GM12878 (cell line): Measurements from ENCODE around the gene TMEM25. TPM values are rescaled to one million over a fixed set of nuclear protein-coding genes. Genes with fewer than 3 reads are reported as not detected.

Experiments
- ATAC-seq: fragments of 200-7000 bp; cut with Tn5 transposase; 3 replicates; pipeline ENCODE4 v1.9.1; 2020; ENCODE audit warnings: mild to moderate bottlenecking, moderate library complexity
- BruUV-seq: library from RNA; stranded (reverse); fragments of 400-500 nt; replicated peaks from 2 replicates; lab custom pipeline; 2021; lab: Mats Ljungman, UMichigan
- CTCF ChIA-PET: fragments of 300-600 bp; sonication (Branson Sonifier 250); formaldehyde crosslinking; extraction: SDS; loops from one replicate; lab custom pipeline; 2021; ENCODE audit warnings: inconsistent platforms; lab: Yijun Ruan, JAX
- POLR2A ChIA-PET: fragments of 350-600 bp; formaldehyde crosslinking; extraction: SDS; loops from one replicate; lab custom pipeline; 2021; ENCODE audit warnings: inconsistent platforms; lab: Charles Lee
- RAD21 ChIA-PET: fragments of 300-600 bp; sonication (Branson Sonifier 250); formaldehyde crosslinking; loops from one replicate; lab custom pipeline; 2023; ENCODE audit warnings: antibody characterized with exemption; ENCODE audit not compliant: unreplicated experiment; lab: Charles Lee
- SMC1A ChIA-PET: fragments of 300-600 bp; sonication (Branson Sonifier 250); formaldehyde crosslinking; loops from one replicate; lab custom pipeline; 2023; ENCODE audit not compliant: unreplicated experiment, uncharacterized antibody; lab: Charles Lee
- DNase-seq: peaks from one replicate; pipeline ENCODE4 v3.0.0-alpha.2; 2011; ENCODE audit warnings: low read depth, low spot score
- FAIRE-seq: peaks from 3 replicates; lab custom pipeline; 2011; peaks lifted over from hg19 to GRCh38; lab: Jason Lieb, UNC
- H2AFZ ChIP-seq: 2 replicates; pipeline ENCODE4 v1.6.0; 2011; ENCODE audit warnings: low read depth, low read length, control low read depth; ENCODE audit not compliant: control insufficient read depth
- H3K27ac ChIP-seq: 2 replicates; pipeline ENCODE4 v1.5.1; 2011; ENCODE audit warnings: control low read depth; ENCODE audit not compliant: control insufficient read depth, insufficient read depth
- H3K27me3 ChIP-seq, 2 experiments: replicated peaks in 1 of 2; 2 replicates each; pipeline versions ENCODE4 v1.6.0 to v1.6.1; 2011; ENCODE audit warnings: low read length in 1 of 2; ENCODE audit not compliant: control insufficient read depth in 2 of 2, insufficient read depth in 2 of 2
- H3K36me3 ChIP-seq, 2 experiments: 2 replicates each; pipeline ENCODE4 v1.5.1; 2011; ENCODE audit warnings: low read length in 1 of 2; ENCODE audit not compliant: control insufficient read depth in 2 of 2, insufficient read depth in 2 of 2
- H3K4me1 ChIP-seq: 2 replicates; pipeline ENCODE4 v1.6.1; 2011; ENCODE audit warnings: mild to moderate bottlenecking, low read length, moderate library complexity, mixed read lengths; ENCODE audit not compliant: control insufficient read depth, insufficient read depth
- H3K4me2 ChIP-seq: 2 replicates; pipeline ENCODE4 v1.6.0; 2011; ENCODE audit warnings: control low read depth; ENCODE audit not compliant: control insufficient read depth, insufficient read depth
- H3K4me3 ChIP-seq: fragments of 200-600 bp; sonication (generic); 2 replicates; pipeline ENCODE4 v1.5.1; 2016
- H3K79me2 ChIP-seq: 2 replicates; pipeline ENCODE4 v1.6.0; 2011; ENCODE audit warnings: low read length; ENCODE audit not compliant: control insufficient read depth, insufficient read depth
- H3K9ac ChIP-seq: 2 replicates; pipeline ENCODE4 v1.8.0; 2011; ENCODE audit warnings: low read length, control low read depth, mixed read lengths; ENCODE audit not compliant: control insufficient read depth, insufficient read depth
- H3K9me3 ChIP-seq: replicated peaks from 3 replicates; pipeline ENCODE4 v1.5.1; 2011; ENCODE audit warnings: mild to moderate bottlenecking, low read length; ENCODE audit not compliant: control insufficient read depth, insufficient read depth
- H4K20me1 ChIP-seq: 2 replicates; pipeline ENCODE4 v1.6.0; 2011; ENCODE audit not compliant: control insufficient read depth, insufficient read depth
- ESRRA ChIP-seq: IDR thresholded peaks from 2 replicates; pipeline ENCODE4 v1.6.1; 2012; ENCODE audit warnings: mild to moderate bottlenecking, low read length, improper control_type of control experiment
- PAX5 ChIP-seq: IDR thresholded peaks from 2 replicates; pipeline ENCODE4 v1.6.1; 2011; ENCODE audit warnings: low read depth, low read length, borderline replicate concordance
- SMC3 ChIP-seq: IDR thresholded peaks from 2 replicates; pipeline ENCODE4 v1.6.1; 2011; ENCODE audit warnings: low read length, improper control_type of control experiment, borderline replicate concordance
- SREBF2 ChIP-seq: IDR thresholded peaks from 2 replicates; pipeline ENCODE4 v1.6.1; 2012; ENCODE audit warnings: mild to moderate bottlenecking, low read length
- TCF3 ChIP-seq: IDR thresholded peaks from 2 replicates; pipeline ENCODE4 v1.6.1; 2012; ENCODE audit warnings: low read depth, mild to moderate bottlenecking, low read length, borderline replicate concordance; ENCODE audit not compliant: insufficient read depth
- WGBS: methylation state at CpG from one replicate; pipeline ENCODE4 v1.1.6; 2016; ENCODE audit warnings: low lambda C conversion rate; ENCODE audit not compliant: insufficient replicate concordance, insufficient coverage; ENCODE audit errors: missing lambda C conversion rate; 5-methylcytosine and 5-hydroxymethylcytosine counted together
- in situ Hi-C: fragments of 300-500 bp; cut with MboI; formaldehyde crosslinking; loops from 9 replicates; pipeline ENCODE4 v1.14.3; 2018; ENCODE audit warnings: mixed read lengths
- intact Hi-C: fragments of 100-400 bp; cut with micrococcal nuclease; formaldehyde crosslinking; loops from one replicate; pipeline ENCODE4 v1.14.2; 2022; ENCODE audit not compliant: unreplicated experiment
- polyA plus RNA-seq, 11 experiments: library from polyadenylated mRNA; depleted of rRNA in 4 of 11; unstranded in 6 of 11; stranded (reverse) in 5 of 11; fragments of >200 nt; fragmentation: Nextera tagmentation in 4 of 11; fragmentation: Illumina TruSeq in 1 of 11; extraction: Ambion mirVana in 4 of 11; extraction: Trizol in 1 of 11; gene quantifications; 1 replicate in 1 of 11; 2 replicates in 10 of 11; pipeline versions ENCODE4 v1.2.1 to v1.2.3, GENCODE V29; 2011 to 2016; ENCODE audit warnings: inconsistent platforms in 2 of 11, missing spikeins in 2 of 11, low read depth in 1 of 11
- total RNA-seq, 4 experiments: library from RNA; depleted of rRNA in 3 of 4; stranded (reverse); fragments of >200 nt in 3 of 4; fragmentation: Illumina TruSeq in 1 of 4; extraction: Trizol in 1 of 4; gene quantifications; 2 replicates each; pipeline versions ENCODE4 v1.2.1 to v1.2.3, GENCODE V29; 2013 to 2021
- TF ChIP-seq, protein P1 (sequence below): fragments of 450-650 bp; formaldehyde crosslinking; IDR thresholded peaks from 2 replicates; pipeline ENCODE4 v1.4.0; 2022; ENCODE audit warnings: mild to moderate bottlenecking, moderate library complexity

TMEM25 gene
- total and polyA plus RNA-seq, 10 of the 15 experiments (the other 5 are each of a cell fraction or from before 2014, with no cell fraction given): 1.4 to 13.9 (median 7.8) TPM

DNA sequence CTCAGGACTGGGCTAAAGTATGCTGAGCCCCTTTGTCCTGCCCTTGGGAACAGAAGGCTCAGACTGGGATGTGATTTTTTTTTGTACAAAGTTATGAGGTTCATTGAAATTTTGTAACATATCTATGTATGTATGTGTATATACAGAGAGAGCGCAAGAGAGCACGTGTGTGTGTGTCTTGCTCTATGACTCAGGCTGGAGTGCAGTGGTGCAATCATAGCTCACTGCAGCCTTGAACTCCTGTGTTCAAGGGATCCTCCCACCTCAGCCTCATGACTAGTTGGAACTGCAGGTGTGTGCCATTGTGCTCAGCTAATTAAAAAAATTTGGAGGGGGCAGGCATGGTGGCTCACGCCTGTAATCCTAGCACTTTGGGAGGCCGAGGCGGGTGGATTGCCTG, 5.7 kb downstream of the TMEM25 start:
- BruUV-seq: no TSS peak
- ChIA-PET SMC1A (interaction anchor here (1.0 kb wide), 1 partner anchor 12 kb away, joined by 5 read pairs; no protein-coding TSS in a partner anchor), RAD21 (no interaction called here), CTCF (interaction anchor here (0.7 kb wide), 1 partner anchor 8 kb away, joined by 3 read pairs; no protein-coding TSS in a partner anchor), POLR2A (interaction anchor here (0.6 to 0.7 kb wide), 2 partner anchors 13 to 39 kb away, joined by 3 to 5 read pairs; no protein-coding TSS in a partner anchor)
- Histone ChIP-seq H3K4me3 (no peak overlapping the region), H2AFZ (no peak overlapping the region), H3K4me2 (no peak overlapping the region), H3K27ac (no peak overlapping the region), H3K9ac (no peak overlapping the region), H3K4me1 (no peaks in the 10 kb centered on the region), H4K20me1 (no peaks in the 10 kb centered on the region; the same call in 1 of the 2 replicates), H3K36me3 (no peaks in the 10 kb centered on the region), H3K79me2 (no peaks in the 10 kb centered on the region), H3K27me3 (no peaks in the 10 kb centered on the region), H3K9me3 (no peaks in the 10 kb centered on the region)
- FAIRE-seq (no peak), DNase-seq (no peak), ATAC-seq (no peak)
- intact Hi-C loops: no loop called here
- 89% methylated on average over 5 of the region's 5 CpGs for WGBS
- TF ChIP-seq ESRRA: no peak
- TF ChIP-seq TCF3: no peak
- TF ChIP-seq, protein P1, sequence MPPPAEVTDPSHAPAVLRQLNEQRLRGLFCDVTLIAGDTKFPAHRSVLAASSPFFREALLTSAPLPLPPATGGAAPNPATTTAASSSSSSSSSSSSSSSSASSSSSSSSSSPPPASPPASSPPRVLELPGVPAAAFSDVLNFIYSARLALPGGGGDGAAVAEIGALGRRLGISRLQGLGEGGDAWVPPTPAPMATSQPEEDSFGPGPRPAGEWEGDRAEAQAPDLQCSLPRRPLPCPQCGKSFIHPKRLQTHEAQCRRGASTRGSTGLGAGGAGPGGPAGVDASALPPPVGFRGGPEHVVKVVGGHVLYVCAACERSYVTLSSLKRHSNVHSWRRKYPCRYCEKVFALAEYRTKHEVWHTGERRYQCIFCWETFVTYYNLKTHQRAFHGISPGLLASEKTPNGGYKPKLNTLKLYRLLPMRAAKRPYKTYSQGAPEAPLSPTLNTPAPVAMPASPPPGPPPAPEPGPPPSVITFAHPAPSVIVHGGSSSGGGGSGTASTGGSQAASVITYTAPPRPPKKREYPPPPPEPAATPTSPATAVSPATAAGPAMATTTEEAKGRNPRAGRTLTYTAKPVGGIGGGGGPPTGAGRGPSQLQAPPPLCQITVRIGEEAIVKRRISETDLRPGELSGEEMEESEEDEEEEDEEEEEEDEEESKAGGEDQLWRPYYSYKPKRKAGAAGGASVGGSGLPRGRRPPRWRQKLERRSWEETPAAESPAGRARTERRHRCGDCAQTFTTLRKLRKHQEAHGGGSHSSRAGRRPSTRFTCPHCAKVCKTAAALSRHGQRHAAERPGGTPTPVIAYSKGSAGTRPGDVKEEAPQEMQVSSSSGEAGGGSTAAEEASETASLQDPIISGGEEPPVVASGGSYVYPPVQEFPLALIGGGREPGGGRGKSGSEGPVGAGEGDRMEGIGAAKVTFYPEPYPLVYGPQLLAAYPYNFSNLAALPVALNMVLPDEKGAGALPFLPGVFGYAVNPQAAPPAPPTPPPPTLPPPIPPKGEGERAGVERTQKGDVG: no peak
- TF ChIP-seq PAX5: no peak
- TF ChIP-seq SREBF2: no peak
- no peak for TF ChIP-seq SMC3
- in situ Hi-C loops: no loop called here
